Transverse colon (tissue), 3 donors: ENCODE results near the gene EML6.

Source experiments
- POLR2A ChIP-seq: fragments of 450-650 bp; IDR thresholded peaks from one replicate; pipeline ENCODE4 v1.6.1; 2016; ENCODE audit warnings: antibody characterized with exemption, mild to moderate bottlenecking, moderate library complexity
- TF ChIP-seq, protein P1 (sequence below), 5 experiments: fragments of 200-600 bp in 3 of 5; fragments of 450-650 bp in 2 of 5; sonication (generic) in 3 of 5; IDR thresholded peaks; 1 replicate in 2 of 5; 2 replicates in 3 of 5; pipeline ENCODE4 v1.5.1; 2016 to 2017; ENCODE audit warnings: antibody characterized with exemption in 5 of 5, inconsistent platforms in 3 of 5, mild to moderate bottlenecking in 2 of 5, moderate library complexity in 1 of 5

DNA sequence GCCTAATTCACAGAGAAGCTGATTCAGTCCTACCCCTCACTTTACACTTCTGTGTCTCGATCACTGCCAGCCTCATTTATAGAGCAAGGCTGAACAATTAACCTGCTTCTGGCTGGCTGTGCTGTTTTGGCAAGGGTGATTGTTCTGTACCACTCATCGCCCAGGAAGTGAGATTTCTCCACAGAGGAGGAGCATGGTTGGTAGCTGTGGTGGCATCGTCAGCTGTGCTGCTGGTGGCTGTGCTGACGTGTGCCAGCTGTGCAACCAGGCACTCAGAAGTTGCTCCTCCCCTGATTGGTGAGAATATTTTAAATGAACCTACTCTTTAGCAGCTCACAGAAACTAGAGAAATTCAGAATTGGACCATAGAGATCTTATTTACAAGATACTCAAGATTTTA is 158.3 kb downstream of the EML6 start:
- TF ChIP-seq, protein P1, sequence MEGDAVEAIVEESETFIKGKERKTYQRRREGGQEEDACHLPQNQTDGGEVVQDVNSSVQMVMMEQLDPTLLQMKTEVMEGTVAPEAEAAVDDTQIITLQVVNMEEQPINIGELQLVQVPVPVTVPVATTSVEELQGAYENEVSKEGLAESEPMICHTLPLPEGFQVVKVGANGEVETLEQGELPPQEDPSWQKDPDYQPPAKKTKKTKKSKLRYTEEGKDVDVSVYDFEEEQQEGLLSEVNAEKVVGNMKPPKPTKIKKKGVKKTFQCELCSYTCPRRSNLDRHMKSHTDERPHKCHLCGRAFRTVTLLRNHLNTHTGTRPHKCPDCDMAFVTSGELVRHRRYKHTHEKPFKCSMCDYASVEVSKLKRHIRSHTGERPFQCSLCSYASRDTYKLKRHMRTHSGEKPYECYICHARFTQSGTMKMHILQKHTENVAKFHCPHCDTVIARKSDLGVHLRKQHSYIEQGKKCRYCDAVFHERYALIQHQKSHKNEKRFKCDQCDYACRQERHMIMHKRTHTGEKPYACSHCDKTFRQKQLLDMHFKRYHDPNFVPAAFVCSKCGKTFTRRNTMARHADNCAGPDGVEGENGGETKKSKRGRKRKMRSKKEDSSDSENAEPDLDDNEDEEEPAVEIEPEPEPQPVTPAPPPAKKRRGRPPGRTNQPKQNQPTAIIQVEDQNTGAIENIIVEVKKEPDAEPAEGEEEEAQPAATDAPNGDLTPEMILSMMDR (IDR thresholded peaks at IDR 0.05) = no peak
- TF ChIP-seq POLR2A = no peak
